ENCODE data around the gene MAMDC4.
"Not testable (repeated sequence)": the region's sequence is repeated elsewhere in the genome, so short reads cannot be mapped to it uniquely, and the experiment has no call there.

MAMDC4 gene

GRCh38 chr9:136882109-136882946 is 30.2 kb downstream of the MAMDC4 start:
- no peak overlapping the region for H3K9ac ChIP-seq (ENCODE audit: low read length)
- no peak overlapping the region for H3K27ac ChIP-seq (ENCODE audit: low read length)
- H3K36me3 ChIP-seq (ENCODE audit: control insufficient read depth, low read depth, low read length) = no peaks in the 10 kb centered on the region
- no peaks in the 10 kb centered on the region for H3K9me3 ChIP-seq (ENCODE audit: control insufficient read depth, low read depth, low read length)
- H3K27me3 ChIP-seq (ENCODE audit: control insufficient read depth, insufficient read depth, low read length) = no peaks in the 10 kb centered on the region
- no peaks in the 10 kb centered on the region for H3K4me1 ChIP-seq (ENCODE audit: control insufficient read depth, low read depth, low read length)
- no peak overlapping the region for H3K4me3 ChIP-seq (ENCODE audit: low read length)

- H3K4me1 ChIP-seq (ENCODE audit: control insufficient read depth, low read depth, low read length); H3K27ac ChIP-seq (ENCODE audit: low read length); H3K4me3 ChIP-seq (ENCODE audit: low read length); H3K27me3 ChIP-seq (ENCODE audit: control insufficient read depth, insufficient read depth, low read length); H3K9me3 ChIP-seq (ENCODE audit: control insufficient read depth, low read depth, low read length); H3K9ac ChIP-seq (ENCODE audit: low read length); H3K36me3 ChIP-seq (ENCODE audit: control insufficient read depth, low read depth, low read length): not testable (repeated sequence)
These were observed 30.8 kb downstream of the MAMDC4 start for GRCh38 chr9:136882947-136883283.

- not testable (repeated sequence) for H3K9me3 ChIP-seq (ENCODE audit: control insufficient read depth, low read depth, low read length); H3K27ac ChIP-seq (ENCODE audit: low read length); H3K27me3 ChIP-seq (ENCODE audit: control insufficient read depth, insufficient read depth, low read length); H3K9ac ChIP-seq (ENCODE audit: low read length); H3K4me1 ChIP-seq (ENCODE audit: control insufficient read depth, low read depth, low read length); H3K4me3 ChIP-seq (ENCODE audit: low read length); H3K36me3 ChIP-seq (ENCODE audit: control insufficient read depth, low read depth, low read length)
These were observed 31.5 kb downstream of the MAMDC4 start for GRCh38 chr9:136883670-136884069.

GRCh38 chr9:136885950-136886578 is 33.9 kb downstream of the MAMDC4 start, which contains the start of gene TRAF2:
TRAF2 (plus strand) TSS chr9:136886516; CDS start chr9:136898741, 12,225 bp downstream.
- H3K4me3 ChIP-seq (ENCODE audit: low read length) = peak within 1 kb of the TSS; percentile 81
- H3K36me3 ChIP-seq (ENCODE audit: control insufficient read depth, low read depth, low read length) = no peaks in the 10 kb centered on the region
- peak within 1 kb of the TSS; percentile 79 for H3K9ac ChIP-seq (ENCODE audit: low read length)
- H3K27me3 ChIP-seq (ENCODE audit: control insufficient read depth, insufficient read depth, low read length) = no peaks in the 10 kb centered on the region
- H3K4me1 ChIP-seq (ENCODE audit: control insufficient read depth, low read depth, low read length) = no peaks in the 10 kb centered on the region
- H3K9me3 ChIP-seq (ENCODE audit: control insufficient read depth, low read depth, low read length) = no peaks in the 10 kb centered on the region
- H3K27ac ChIP-seq (ENCODE audit: low read length) = no peak within 1 kb of the TSS

GRCh38 chr9:136886610-136887597 is 34.8 kb downstream of the MAMDC4 start:
- H3K4me1 ChIP-seq (ENCODE audit: control insufficient read depth, low read depth, low read length) = no peaks in the 10 kb centered on the region
- H3K9me3 ChIP-seq (ENCODE audit: control insufficient read depth, low read depth, low read length) = no peaks in the 10 kb centered on the region
- H3K4me3 ChIP-seq (ENCODE audit: low read length) = peak overlapping the region; percentile 77
- peak overlapping the region; percentile 79 for H3K9ac ChIP-seq (ENCODE audit: low read length)
- no peaks in the 10 kb centered on the region for H3K36me3 ChIP-seq (ENCODE audit: control insufficient read depth, low read depth, low read length)
- H3K27ac ChIP-seq (ENCODE audit: low read length) = no peak overlapping the region
- H3K27me3 ChIP-seq (ENCODE audit: control insufficient read depth, insufficient read depth, low read length) = no peaks in the 10 kb centered on the region

GRCh38 chr9:136888454-136888853 is 36.3 kb downstream of the MAMDC4 start:
- Histone ChIP-seq H3K9ac (ENCODE audit: low read length) (no peak overlapping the region), H3K9me3 (ENCODE audit: control insufficient read depth, low read depth, low read length) (no peaks in the 10 kb centered on the region), H3K4me1 (ENCODE audit: control insufficient read depth, low read depth, low read length) (no peaks in the 10 kb centered on the region), H3K27me3 (ENCODE audit: control insufficient read depth, insufficient read depth, low read length) (no peaks in the 10 kb centered on the region), H3K36me3 (ENCODE audit: control insufficient read depth, low read depth, low read length) (no peaks in the 10 kb centered on the region), H3K4me3 (ENCODE audit: low read length) (no peak overlapping the region), H3K27ac (ENCODE audit: low read length) (no peak overlapping the region)

- H3K36me3 ChIP-seq (ENCODE audit: control insufficient read depth, low read depth, low read length) = no peaks in the 10 kb centered on the region
- H3K9ac ChIP-seq (ENCODE audit: low read length) = no peak overlapping the region
- H3K27ac ChIP-seq (ENCODE audit: low read length) = no peak overlapping the region
- H3K9me3 ChIP-seq (ENCODE audit: control insufficient read depth, low read depth, low read length) = no peaks in the 10 kb centered on the region
- no peaks in the 10 kb centered on the region for H3K27me3 ChIP-seq (ENCODE audit: control insufficient read depth, insufficient read depth, low read length)
- no peak overlapping the region for H3K4me3 ChIP-seq (ENCODE audit: low read length)
- no peaks in the 10 kb centered on the region for H3K4me1 ChIP-seq (ENCODE audit: control insufficient read depth, low read depth, low read length)
These were observed 37.7 kb downstream of the MAMDC4 start for GRCh38 chr9:136889858-136890257.

- no peaks in the 10 kb centered on the region for H3K9me3 ChIP-seq (ENCODE audit: control insufficient read depth, low read depth, low read length)
- no peaks in the 10 kb centered on the region for H3K36me3 ChIP-seq (ENCODE audit: control insufficient read depth, low read depth, low read length)
- H3K27me3 ChIP-seq (ENCODE audit: control insufficient read depth, insufficient read depth, low read length) = no peaks in the 10 kb centered on the region
- H3K9ac ChIP-seq (ENCODE audit: low read length) = no peak overlapping the region
- no peaks in the 10 kb centered on the region for H3K4me1 ChIP-seq (ENCODE audit: control insufficient read depth, low read depth, low read length)
- H3K27ac ChIP-seq (ENCODE audit: low read length) = no peak overlapping the region
- H3K4me3 ChIP-seq (ENCODE audit: low read length) = no peak overlapping the region
These were observed 38.5 kb downstream of the MAMDC4 start for GRCh38 chr9:136890661-136891060.

GRCh38 chr9:136896027-136896426 is 43.9 kb downstream of the MAMDC4 start:
- Histone ChIP-seq H3K9me3 (ENCODE audit: control insufficient read depth, low read depth, low read length) (no peaks in the 10 kb centered on the region), H3K27me3 (ENCODE audit: control insufficient read depth, insufficient read depth, low read length) (no peaks in the 10 kb centered on the region), H3K4me1 (ENCODE audit: control insufficient read depth, low read depth, low read length) (no peaks in the 10 kb centered on the region), H3K4me3 (ENCODE audit: low read length) (no peak overlapping the region), H3K36me3 (ENCODE audit: control insufficient read depth, low read depth, low read length) (peaks cover 24% of the 10 kb centered on the region), H3K9ac (ENCODE audit: low read length) (no peak overlapping the region), H3K27ac (ENCODE audit: low read length) (no peak overlapping the region)

GRCh38 chr9:136898483-136899100 is 46.4 kb downstream of the MAMDC4 start:
- Histone ChIP-seq H3K27ac (ENCODE audit: low read length) (no peak overlapping the region), H3K9ac (ENCODE audit: low read length) (no peak overlapping the region), H3K4me3 (ENCODE audit: low read length) (no peak overlapping the region), H3K27me3 (ENCODE audit: control insufficient read depth, insufficient read depth, low read length) (no peaks in the 10 kb centered on the region), H3K36me3 (ENCODE audit: control insufficient read depth, low read depth, low read length) (peaks cover 44% of the 10 kb centered on the region), H3K9me3 (ENCODE audit: control insufficient read depth, low read depth, low read length) (no peaks in the 10 kb centered on the region), H3K4me1 (ENCODE audit: control insufficient read depth, low read depth, low read length) (no peaks in the 10 kb centered on the region)

- Histone ChIP-seq H3K4me1 (ENCODE audit: control insufficient read depth, low read depth, low read length) (no peaks in the 10 kb centered on the region), H3K9ac (ENCODE audit: low read length) (no peak overlapping the region), H3K27me3 (ENCODE audit: control insufficient read depth, insufficient read depth, low read length) (no peaks in the 10 kb centered on the region), H3K27ac (ENCODE audit: low read length) (no peak overlapping the region), H3K36me3 (ENCODE audit: control insufficient read depth, low read depth, low read length) (peaks cover 44% of the 10 kb centered on the region), H3K9me3 (ENCODE audit: control insufficient read depth, low read depth, low read length) (no peaks in the 10 kb centered on the region), H3K4me3 (ENCODE audit: low read length) (no peak overlapping the region)
These were observed 47.0 kb downstream of the MAMDC4 start for GRCh38 chr9:136899196-136899595.
